Karpas-422 (cell line): ENCODE results near the gene HS6ST3. TPM values are rescaled to one million over a fixed set of nuclear protein-coding genes. Genes with fewer than 3 reads are reported as not detected.

Experiments
- DNase-seq: peaks from one replicate; pipeline ENCODE4 v3.0.0-alpha.2; 2015
- H2AFZ ChIP-seq: fragments of 200-600 bp; sonication (generic); 2 replicates; pipeline ENCODE4 v1.6.1; 2014; ENCODE audit warnings: antibody characterized with exemption, low read length, mixed read lengths
- H3K27ac ChIP-seq: fragments of 200-600 bp; sonication (generic); 2 replicates; pipeline ENCODE4 v1.5.1; 2014; ENCODE audit warnings: mild to moderate bottlenecking, low read length, moderate library complexity
- H3K27me3 ChIP-seq: fragments of 200-600 bp; sonication (generic); 2 replicates; pipeline ENCODE4 v1.6.1; 2014; ENCODE audit warnings: low read length, mixed read lengths
- H3K36me3 ChIP-seq: fragments of 200-600 bp; sonication (generic); 2 replicates; pipeline ENCODE4 v1.6.1; 2014; ENCODE audit warnings: low read length, mixed read lengths; ENCODE audit not compliant: insufficient read depth
- H3K4me1 ChIP-seq: fragments of 200-600 bp; sonication (generic); 2 replicates; pipeline ENCODE4 v1.6.1; 2014; ENCODE audit warnings: mild to moderate bottlenecking, low read length, mixed read lengths
- H3K4me2 ChIP-seq: fragments of 200-600 bp; sonication (generic); 2 replicates; pipeline ENCODE4 v1.6.1; 2014; ENCODE audit warnings: low read length, low read depth, mild to moderate bottlenecking; ENCODE audit not compliant: poor library complexity, severe bottlenecking
- H3K4me3 ChIP-seq: fragments of 200-600 bp; sonication (generic); 2 replicates; pipeline ENCODE4 v1.5.1; 2014; ENCODE audit warnings: mild to moderate bottlenecking, antibody characterized with exemption, low read length, mixed read lengths
- H3K79me2 ChIP-seq: fragments of 200-600 bp; sonication (generic); 2 replicates; pipeline ENCODE4 v1.6.1; 2014; ENCODE audit warnings: mild to moderate bottlenecking, low read length, mixed read lengths
- H3K9ac ChIP-seq: fragments of 200-600 bp; sonication (generic); 2 replicates; pipeline ENCODE4 v1.6.0; 2014; ENCODE audit warnings: low read length
- H3K9me2 ChIP-seq: fragments of 200-600 bp; sonication (generic), shearing (Covaris generic); replicated peaks from 2 replicates; pipeline ENCODE4 v1.6.0; 2014; ENCODE audit warnings: mild to moderate bottlenecking, low read length, moderate library complexity; ENCODE audit not compliant: insufficient read depth
- H3K9me3 ChIP-seq: fragments of 300-700, 200-600 bp; sonication (generic); 2 replicates; pipeline ENCODE4 v1.6.1; 2014; ENCODE audit warnings: low read length, mixed read lengths
- H4K20me1 ChIP-seq: fragments of 200-600 bp; sonication (generic); 2 replicates; pipeline ENCODE4 v1.6.1; 2014; ENCODE audit warnings: mild to moderate bottlenecking, antibody characterized with exemption, low read length, low read depth; ENCODE audit not compliant: insufficient read depth
- total RNA-seq: library from RNA; depleted of rRNA; stranded (reverse); fragments of >200 nt; shearing (Covaris generic); gene quantifications from 2 replicates; pipeline ENCODE4 v1.2.3, GENCODE V29; 2014; ENCODE audit warnings: low replicate concordance

Gene HS6ST3
- total RNA-seq, 1 experiment from 2014 or later: not detected

GRCh38 chr13:96551546-96551945 is 461.6 kb downstream of the HS6ST3 start:
- Histone ChIP-seq H3K36me3 (no peaks in the 10 kb centered on the region), H2AFZ (no peak overlapping the region), H3K79me2 (no peaks in the 10 kb centered on the region), H3K4me1 (no peaks in the 10 kb centered on the region), H3K27me3 (0 out of 2 replicates have a peak, but pooled peaks cover 2% of the 10 kb centered on the region), H3K9me3 (no peaks in the 10 kb centered on the region), H3K27ac (no peak overlapping the region), H3K4me3 (no peak overlapping the region), H3K9ac (no peak overlapping the region), H3K9me2 (0 out of 2 replicates have a peak, but pooled peaks cover 5% of the 10 kb centered on the region), H4K20me1 (no peaks in the 10 kb centered on the region), H3K4me2 (no peak overlapping the region)
- no peak for DNase-seq

GRCh38 chr13:96552559-96552958 is 462.7 kb downstream of the HS6ST3 start:
- Histone ChIP-seq H3K27ac (no peak overlapping the region), H3K36me3 (no peaks in the 10 kb centered on the region), H3K9ac (no peak overlapping the region), H3K79me2 (no peaks in the 10 kb centered on the region), H3K4me3 (no peak overlapping the region), H3K9me3 (no peaks in the 10 kb centered on the region), H3K4me1 (no peaks in the 10 kb centered on the region), H3K27me3 (0 out of 2 replicates have a peak, but pooled peaks cover 2% of the 10 kb centered on the region), H3K9me2 (no peaks in the 10 kb centered on the region), H4K20me1 (no peaks in the 10 kb centered on the region), H3K4me2 (no peak overlapping the region), H2AFZ (no peak overlapping the region)
- DNase-seq: no peak

GRCh38 chr13:96553796-96554195 is 463.9 kb downstream of the HS6ST3 start:
- Histone ChIP-seq H3K9me3 (no peaks in the 10 kb centered on the region), H3K4me3 (no peak overlapping the region), H2AFZ (no peak overlapping the region), H3K27ac (no peak overlapping the region), H3K4me1 (no peaks in the 10 kb centered on the region), H3K9ac (no peak overlapping the region), H4K20me1 (no peaks in the 10 kb centered on the region), H3K79me2 (no peaks in the 10 kb centered on the region), H3K9me2 (no peaks in the 10 kb centered on the region), H3K36me3 (no peaks in the 10 kb centered on the region), H3K27me3 (0 out of 2 replicates have a peak, but pooled peaks cover 2% of the 10 kb centered on the region), H3K4me2 (no peak overlapping the region)
- no peak for DNase-seq

- Histone ChIP-seq H3K79me2 (no peaks in the 10 kb centered on the region), H2AFZ (no peak overlapping the region), H3K36me3 (no peaks in the 10 kb centered on the region), H3K4me3 (no peak overlapping the region), H3K9me3 (no peaks in the 10 kb centered on the region), H3K9ac (no peak overlapping the region), H4K20me1 (no peaks in the 10 kb centered on the region), H3K4me1 (no peaks in the 10 kb centered on the region), H3K27ac (no peak overlapping the region), H3K27me3 (no peaks in the 10 kb centered on the region), H3K9me2 (no peaks in the 10 kb centered on the region), H3K4me2 (no peak overlapping the region)
- DNase-seq: no peak
These were observed 483.7 kb downstream of the HS6ST3 start for GRCh38 chr13:96573563-96573962.

- H3K27me3 ChIP-seq: no peaks in the 10 kb centered on the region
- no peak for DNase-seq
These were observed 485.8 kb downstream of the HS6ST3 start for GRCh38 chr13:96575423-96576320.

GRCh38 chr13:96581741-96582140 is 491.8 kb downstream of the HS6ST3 start:
- Histone ChIP-seq H3K9me3 (no peaks in the 10 kb centered on the region), H3K36me3 (no peaks in the 10 kb centered on the region), H4K20me1 (no peaks in the 10 kb centered on the region), H3K27me3 (no peaks in the 10 kb centered on the region), H3K9me2 (no peaks in the 10 kb centered on the region; the same call in 1 of the 2 replicates), H3K9ac (no peak overlapping the region), H3K79me2 (no peaks in the 10 kb centered on the region), H3K27ac (no peak overlapping the region), H3K4me2 (no peak overlapping the region), H3K4me1 (no peaks in the 10 kb centered on the region), H3K4me3 (no peak overlapping the region), H2AFZ (no peak overlapping the region)
- no peak for DNase-seq

More at GRCh38 chr13:96575423-96576320, 485.8 kb downstream of the HS6ST3 start:
- no peaks in the 10 kb centered on the region for H3K9me3 ChIP-seq
- H3K4me3 ChIP-seq: no peak overlapping the region
- no peak overlapping the region for H3K27ac ChIP-seq
- no peak overlapping the region for H3K4me2 ChIP-seq
- no peaks in the 10 kb centered on the region for H3K36me3 ChIP-seq
- no peaks in the 10 kb centered on the region for H3K79me2 ChIP-seq
- no peaks in the 10 kb centered on the region for H3K9me2 ChIP-seq
- no peak overlapping the region for H2AFZ ChIP-seq
- H3K4me1 ChIP-seq: no peaks in the 10 kb centered on the region
- no peak overlapping the region for H3K9ac ChIP-seq
- no peaks in the 10 kb centered on the region for H4K20me1 ChIP-seq

GRCh38 chr13:96615252-96615651 is 525.3 kb downstream of the HS6ST3 start:
- Histone ChIP-seq H2AFZ (no peak overlapping the region), H3K79me2 (no peaks in the 10 kb centered on the region), H3K9ac (no peak overlapping the region), H3K4me2 (no peak overlapping the region), H3K36me3 (no peaks in the 10 kb centered on the region), H4K20me1 (no peaks in the 10 kb centered on the region), H3K4me1 (no peaks in the 10 kb centered on the region), H3K4me3 (no peak overlapping the region), H3K27me3 (no peaks in the 10 kb centered on the region), H3K27ac (no peak overlapping the region), H3K9me2 (no peaks in the 10 kb centered on the region), H3K9me3 (no peaks in the 10 kb centered on the region)
- no peak for DNase-seq

GRCh38 chr13:96617528-96617927 is 527.6 kb downstream of the HS6ST3 start:
- H2AFZ ChIP-seq: no peak overlapping the region
- no peaks in the 10 kb centered on the region for H3K36me3 ChIP-seq
- H3K27ac ChIP-seq: no peak overlapping the region
- H3K9ac ChIP-seq: no peak overlapping the region
- H3K9me3 ChIP-seq: no peaks in the 10 kb centered on the region
- no peak for DNase-seq
- H3K9me2 ChIP-seq: no peaks in the 10 kb centered on the region
- H3K4me1 ChIP-seq: no peaks in the 10 kb centered on the region
- no peaks in the 10 kb centered on the region for H3K79me2 ChIP-seq
- no peak overlapping the region for H3K4me2 ChIP-seq
- H3K4me3 ChIP-seq: no peak overlapping the region
- H3K27me3 ChIP-seq: no peaks in the 10 kb centered on the region
- H4K20me1 ChIP-seq: no peaks in the 10 kb centered on the region
